B cell (primary cell): Measurements from ENCODE around the gene GPR143. TPM values are rescaled to one million over a fixed set of nuclear protein-coding genes. Genes with fewer than 3 reads are reported as not detected.

Source experiments
- ATAC-seq: fragments of 200-7000 bp; cut with Tn5 transposase; one replicate; pipeline ENCODE4 v1.10.0; 2021; ENCODE audit warnings: low read depth, mild to moderate bottlenecking, moderate number of reproducible peaks, moderate library complexity
- CTCF ChIA-PET: fragments of 350-600 bp; sonication (Branson Sonifier 250); formaldehyde crosslinking; loops from one replicate; lab custom pipeline; 2021; ENCODE audit warnings: antibody characterized with exemption, inconsistent platforms; lab: Charles Lee
- POLR2A ChIA-PET: fragments of 350-600 bp; sonication (Branson Sonifier 250); formaldehyde crosslinking; loops from one replicate; lab custom pipeline; 2021; ENCODE audit warnings: antibody characterized with exemption; lab: Charles Lee
- DNase-seq: peaks from one replicate; pipeline ENCODE4 v3.0.0; 2013
- H2AFZ ChIP-seq: 2 replicates; pipeline ENCODE4 v1.6.1; 2012; ENCODE audit warnings: mild to moderate bottlenecking, low read depth, low read length; ENCODE audit not compliant: insufficient read depth, poor library complexity, severe bottlenecking
- H3K27ac ChIP-seq, 2 donors: 1 replicate in 1 of 2; 2 replicates in 1 of 2; pipeline ENCODE4 v1.5.1; 2012 to 2013; ENCODE audit warnings: low read length in 2 of 2, mild to moderate bottlenecking in 2 of 2, moderate library complexity in 1 of 2
- H3K27me3 ChIP-seq, 4 experiments: fragments of 200-600 bp in 1 of 4; sonication (generic) in 1 of 4; replicated peaks in 1 of 4; 1 replicate in 2 of 4; 2 replicates in 2 of 4; pipeline versions ENCODE4 v1.6.1 to v1.7.0; 2013 to 2016; ENCODE audit warnings: low read length in 3 of 4, mild to moderate bottlenecking in 2 of 4, mixed read lengths in 1 of 4, moderate library complexity in 1 of 4; ENCODE audit not compliant: insufficient read depth in 4 of 4, control insufficient read depth in 3 of 4; ENCODE audit errors: control extremely low read depth in 1 of 4
- H3K36me3 ChIP-seq, 2 experiments: replicated peaks in 1 of 2; 1 replicate in 1 of 2; 2 replicates in 1 of 2; pipeline versions ENCODE4 v1.6.1 to v1.7.1; 2013; ENCODE audit warnings: low read length in 1 of 2; ENCODE audit not compliant: insufficient read depth in 2 of 2, control insufficient read depth in 1 of 2; ENCODE audit errors: control extremely low read depth in 1 of 2, extremely low read depth in 1 of 2
- H3K4me1 ChIP-seq, 2 donors: fragments of 200-600 bp in 1 of 2; sonication (generic) in 1 of 2; 1 replicate in 1 of 2; 2 replicates in 1 of 2; pipeline versions ENCODE4 v1.5.1 to v1.6.1; 2013 to 2017; ENCODE audit warnings: low read length in 2 of 2; ENCODE audit not compliant: control insufficient read depth in 2 of 2, insufficient read depth in 2 of 2
- H3K4me2 ChIP-seq: replicated peaks from 2 replicates; pipeline ENCODE3; 2012; ENCODE audit warnings: mild to moderate bottlenecking, low read depth, low read length; ENCODE audit not compliant: poor library complexity, severe bottlenecking
- H3K4me3 ChIP-seq, 5 experiments: fragments of 200-600 bp in 1 of 5; sonication (generic) in 1 of 5; 1 replicate in 3 of 5; 2 replicates in 2 of 5; pipeline versions ENCODE4 v1.5.1 to v1.7.0; 2011 to 2016; ENCODE audit warnings: low read length in 4 of 5, mild to moderate bottlenecking in 4 of 5, low read depth in 2 of 5, control low read depth in 1 of 5, moderate library complexity in 1 of 5; ENCODE audit not compliant: insufficient read depth in 1 of 5; ENCODE audit errors: control extremely low read depth in 1 of 5, extremely low read depth in 1 of 5
- H3K79me2 ChIP-seq: fragments of 200-600 bp; sonication (generic); one replicate; pipeline ENCODE4 v1.6.0; 2016; ENCODE audit warnings: low read length; ENCODE audit not compliant: control insufficient read depth, insufficient read depth
- H3K9ac ChIP-seq: fragments of 200-600 bp; sonication (generic); 2 replicates; pipeline ENCODE4 v1.6.1; 2017; ENCODE audit warnings: mild to moderate bottlenecking, low read length, moderate library complexity
- H3K9me3 ChIP-seq, 3 donors: one replicate each; pipeline versions ENCODE4 v1.6.1 to v1.7.1; 2013; ENCODE audit warnings: low read length in 2 of 3; ENCODE audit not compliant: control insufficient read depth in 2 of 3, insufficient read depth in 1 of 3; ENCODE audit errors: control extremely low read depth in 1 of 3
- H4K20me1 ChIP-seq: 2 replicates; pipeline ENCODE4 v1.6.0; 2012; ENCODE audit warnings: mild to moderate bottlenecking, low read length; ENCODE audit not compliant: insufficient read depth, control insufficient read depth, poor library complexity, severe bottlenecking
- H3K27ac Mint-ChIP-seq: one replicate; pipeline ENCODE4 v1.8.0; 2021; ENCODE audit warnings: mixed read lengths
- H3K27me3 Mint-ChIP-seq: one replicate; pipeline ENCODE4 v1.8.0; 2021; ENCODE audit warnings: mixed read lengths
- H3K4me1 Mint-ChIP-seq: one replicate; pipeline ENCODE4 v1.8.0; 2021; ENCODE audit warnings: mixed read lengths
- H3K4me3 Mint-ChIP-seq: one replicate; pipeline ENCODE4 v1.8.0; 2021; ENCODE audit warnings: mixed read lengths
- H3K9me3 Mint-ChIP-seq: one replicate; pipeline ENCODE4 v1.8.0; 2022; ENCODE audit warnings: mixed read lengths; ENCODE audit not compliant: insufficient read depth
- EZH2 ChIP-seq: IDR thresholded peaks from 2 replicates; pipeline ENCODE4 v1.6.1; 2012; ENCODE audit warnings: borderline replicate concordance, low read depth, mild to moderate bottlenecking, moderate library complexity, low read length; ENCODE audit not compliant: insufficient read depth, poor library complexity, severe bottlenecking
- WGBS: methylation state at CpG from one replicate; pipeline ENCODE4 v1.1.5; 2013; ENCODE audit warnings: missing lambda C conversion rate; ENCODE audit not compliant: insufficient coverage; 5-methylcytosine and 5-hydroxymethylcytosine counted together
- intact Hi-C: fragments of 100-400 bp; cut with micrococcal nuclease; formaldehyde crosslinking; loops from one replicate; pipeline ENCODE4 v1.10.0; 2022
- polyA plus RNA-seq: library from polyadenylated mRNA; depleted of rRNA; stranded (reverse); fragments of >200 nt; gene quantifications from 2 replicates; pipeline ENCODE4 v1.2.3, GENCODE V29; 2012
- total RNA-seq, 2 donors: library from RNA; stranded (reverse); fragments of 120-200 nt in 1 of 2; gene quantifications; 1 replicate in 1 of 2; 2 replicates in 1 of 2; pipeline versions ENCODE4 v1.2.3 to v1.2.4, GENCODE V29; 2013 to 2022
- TF ChIP-seq, protein P1 (sequence below): fragments of 200-600 bp; IDR thresholded peaks from one replicate; pipeline ENCODE4 v1.8.0; 2022; ENCODE audit warnings: antibody characterized with exemption, mild to moderate bottlenecking

GPR143 gene
- total and polyA plus RNA-seq, 2 donors (not counting 1 experiment from before 2014, with no cell fraction given), result not detected

DNA sequence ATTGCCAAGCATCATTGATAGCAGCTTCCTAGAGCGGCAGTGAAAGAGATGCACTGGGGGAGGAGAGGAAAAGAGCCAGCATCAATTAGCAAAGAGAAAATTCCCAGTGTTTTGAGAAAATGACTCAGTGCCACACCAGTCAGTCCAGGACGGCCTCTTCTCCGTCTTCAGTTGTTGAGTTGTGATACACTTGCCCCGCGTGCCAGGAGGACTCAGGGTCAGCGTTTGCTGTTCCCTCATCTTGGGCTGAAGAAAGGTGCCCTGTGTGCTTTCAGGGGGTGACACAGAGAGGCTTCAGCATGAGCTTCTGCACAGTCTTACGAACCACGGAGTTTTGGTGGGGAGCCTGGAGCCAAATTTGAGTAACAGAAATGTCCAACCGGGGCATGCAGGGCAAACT is 82.3 kb downstream of the GPR143 start:
- H3K27ac ChIP-seq, result no peak overlapping the region
- no peak overlapping the region for H2AFZ ChIP-seq
- no peak overlapping the region for H3K4me3 ChIP-seq
- TF ChIP-seq, protein P1, sequence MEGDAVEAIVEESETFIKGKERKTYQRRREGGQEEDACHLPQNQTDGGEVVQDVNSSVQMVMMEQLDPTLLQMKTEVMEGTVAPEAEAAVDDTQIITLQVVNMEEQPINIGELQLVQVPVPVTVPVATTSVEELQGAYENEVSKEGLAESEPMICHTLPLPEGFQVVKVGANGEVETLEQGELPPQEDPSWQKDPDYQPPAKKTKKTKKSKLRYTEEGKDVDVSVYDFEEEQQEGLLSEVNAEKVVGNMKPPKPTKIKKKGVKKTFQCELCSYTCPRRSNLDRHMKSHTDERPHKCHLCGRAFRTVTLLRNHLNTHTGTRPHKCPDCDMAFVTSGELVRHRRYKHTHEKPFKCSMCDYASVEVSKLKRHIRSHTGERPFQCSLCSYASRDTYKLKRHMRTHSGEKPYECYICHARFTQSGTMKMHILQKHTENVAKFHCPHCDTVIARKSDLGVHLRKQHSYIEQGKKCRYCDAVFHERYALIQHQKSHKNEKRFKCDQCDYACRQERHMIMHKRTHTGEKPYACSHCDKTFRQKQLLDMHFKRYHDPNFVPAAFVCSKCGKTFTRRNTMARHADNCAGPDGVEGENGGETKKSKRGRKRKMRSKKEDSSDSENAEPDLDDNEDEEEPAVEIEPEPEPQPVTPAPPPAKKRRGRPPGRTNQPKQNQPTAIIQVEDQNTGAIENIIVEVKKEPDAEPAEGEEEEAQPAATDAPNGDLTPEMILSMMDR, result no peak
- TF ChIP-seq EZH2, result no peak
- CTCF ChIA-PET, result no interaction called here
- H4K20me1 ChIP-seq, result no peaks in the 10 kb centered on the region
- Mint-ChIP-seq H3K4me1 (peaks cover 10% of the 10 kb centered on the region), H3K27me3 (no peaks in the 10 kb centered on the region), H3K9me3 (no peaks in the 10 kb centered on the region), H3K27ac (no peak overlapping the region), H3K4me3 (no peak overlapping the region)
- no peak for ATAC-seq
- POLR2A ChIA-PET, result no interaction called here
- H3K27me3 ChIP-seq, result no peaks in the 10 kb centered on the region
- intact Hi-C loops, result no loop called here
- H3K4me2 ChIP-seq, result no peak overlapping the region
- H3K9me3 ChIP-seq, result no peaks in the 10 kb centered on the region
- H3K9ac ChIP-seq, result no peak overlapping the region
- H3K4me1 ChIP-seq, result peaks cover 5 to 14% of the 10 kb centered on the region in 2 donors
- H3K79me2 ChIP-seq, result no peaks in the 10 kb centered on the region
- 95% methylated on average over 4 of the region's 9 CpGs for WGBS
- H3K36me3 ChIP-seq, result peaks cover 0 to 14% of the 10 kb centered on the region in 2 experiments
- no peak for DNase-seq

DNA sequence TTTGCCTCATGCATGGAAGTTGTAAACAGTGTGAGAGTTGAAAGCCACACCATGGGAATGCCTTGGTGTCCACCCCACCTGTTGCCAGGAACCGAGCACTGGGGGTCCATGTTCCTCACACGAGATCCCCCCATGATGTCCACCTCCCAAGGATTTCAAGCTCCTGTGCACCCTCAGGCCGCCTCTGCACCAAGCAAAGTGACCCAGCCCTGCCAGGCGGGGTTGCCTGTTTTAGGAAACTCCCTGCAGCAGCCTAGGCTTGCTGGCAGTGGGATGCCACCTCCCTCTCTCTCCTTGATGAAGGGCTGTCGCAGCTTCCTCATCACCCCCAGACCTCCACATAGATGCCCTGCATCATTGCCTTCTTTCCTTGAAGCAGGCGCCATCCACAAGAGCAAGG is 82.8 kb downstream of the GPR143 start:
- Histone ChIP-seq H3K4me2 (no peak overlapping the region), H2AFZ (no peak overlapping the region), H3K36me3 (peaks cover 0 to 14% of the 10 kb centered on the region in 2 experiments), H3K9ac (no peak overlapping the region), H3K9me3 (no peaks in the 10 kb centered on the region), H3K79me2 (no peaks in the 10 kb centered on the region), H3K27me3 (no peaks in the 10 kb centered on the region), H3K4me1 (peaks cover 10 to 19% of the 10 kb centered on the region in 2 donors), H3K4me3 (no peak overlapping the region), H3K27ac (no peak overlapping the region), H4K20me1 (no peaks in the 10 kb centered on the region)
- DNase-seq (no peak), ATAC-seq (no peak)
- Mint-ChIP-seq H3K9me3 (no peaks in the 10 kb centered on the region), H3K4me3 (no peak overlapping the region), H3K4me1 (peaks cover 15% of the 10 kb centered on the region), H3K27me3 (no peaks in the 10 kb centered on the region), H3K27ac (no peak overlapping the region)
- WGBS, result 100% methylated on average over 2 of the region's 6 CpGs
- TF ChIP-seq, protein P1, result no peak
- ChIA-PET CTCF (no interaction called here), POLR2A (no interaction called here)
- intact Hi-C loops, result no loop called here
